K562 (cell line): Measurements from ENCODE around the gene RBP3. TPM values are rescaled to one million over a fixed set of nuclear protein-coding genes. Genes with fewer than 3 reads are reported as not detected.

ENCODE experiments used
- ATAC-seq: fragments of 200-7000 bp; cut with Tn5 transposase; 3 replicates; pipeline ENCODE4 v1.9.1; 2020; ENCODE audit warnings: moderate library complexity
- BruUV-seq: library from RNA; stranded (reverse); fragments of 400-500 nt; replicated peaks from 2 replicates; lab custom pipeline; 2021; lab: Mats Ljungman, UMichigan
- CTCF ChIA-PET: fragments of 300-600 bp; formaldehyde crosslinking; extraction: SDS; loops from one replicate; lab custom pipeline; 2021; ENCODE audit warnings: low intra/inter-chr PET ratio; lab: Yijun Ruan, JAX
- POLR2A ChIA-PET: fragments of 300-600, 350-650 bp; sonication (Branson Sonifier 250); formaldehyde crosslinking; extraction: SDS; loops from one replicate; lab custom pipeline; 2021; ENCODE audit warnings: antibody characterized with exemption, inconsistent platforms; lab: Yijun Ruan, JAX
- DNase-seq, 4 experiments: peaks; one replicate each; pipeline versions ENCODE4 v3.0.0 to v3.0.0-alpha.2; 2011 to 2018; ENCODE audit warnings: low spot score in 3 of 4, mixed read lengths in 3 of 4; ENCODE audit errors: extremely low read depth in 1 of 4
- FAIRE-seq: peaks from 2 replicates; lab custom pipeline; 2011; peaks lifted over from hg19 to GRCh38; lab: Jason Lieb, UNC
- H2AFZ ChIP-seq: 2 replicates; pipeline ENCODE4 v1.6.0; 2011; ENCODE audit warnings: low read depth, low read length, control low read depth, inconsistent platforms
- H3K27ac ChIP-seq: fragments of 200-600 bp; 3 replicates; pipeline ENCODE4 v1.8.0; 2011; ENCODE audit warnings: low read depth, mild to moderate bottlenecking, control low read depth, inconsistent platforms, low read length, moderate library complexity, mixed read lengths; ENCODE audit errors: extremely low read depth
- H3K27me3 ChIP-seq, 2 experiments: fragments of 300-600 bp in 1 of 2; 2 replicates in 1 of 2; 3 replicates in 1 of 2; pipeline versions ENCODE4 v1.6.0 to v1.8.0; 2011; ENCODE audit warnings: inconsistent platforms in 2 of 2, low read length in 2 of 2, mild to moderate bottlenecking in 1 of 2, mixed read lengths in 1 of 2, moderate library complexity in 1 of 2; ENCODE audit not compliant: control insufficient read depth in 2 of 2, insufficient read depth in 2 of 2
- H3K36me3 ChIP-seq: fragments of 300-600 bp; 3 replicates; pipeline ENCODE4 v1.8.0; 2011; ENCODE audit warnings: mild to moderate bottlenecking, low read length, inconsistent platforms; ENCODE audit not compliant: control insufficient read depth, insufficient read depth
- H3K4me1 ChIP-seq, 2 experiments: fragments of 200-600 bp in 1 of 2; replicated peaks in 1 of 2; 2 replicates in 1 of 2; 3 replicates in 1 of 2; pipeline versions ENCODE4 v1.5.1 to v1.8.0; 2011; ENCODE audit warnings: inconsistent platforms in 2 of 2, low read length in 2 of 2, mild to moderate bottlenecking in 1 of 2, mixed read lengths in 1 of 2, moderate library complexity in 1 of 2; ENCODE audit not compliant: control insufficient read depth in 2 of 2, insufficient read depth in 2 of 2
- H3K4me2 ChIP-seq: 2 replicates; pipeline ENCODE4 v1.6.1; 2011; ENCODE audit warnings: low read length, control low read depth, inconsistent platforms, mixed read lengths; ENCODE audit not compliant: insufficient read depth
- H3K4me3 ChIP-seq: fragments of 200-600 bp; sonication (generic), shearing (Covaris generic); 2 replicates; pipeline ENCODE4 v1.5.1; 2016; ENCODE audit warnings: control low read depth, inconsistent platforms
- H3K79me2 ChIP-seq: fragments of 200-600 bp; 3 replicates; pipeline ENCODE4 v1.8.0; 2011; ENCODE audit warnings: low read length, inconsistent platforms; ENCODE audit not compliant: control insufficient read depth, insufficient read depth
- H3K9ac ChIP-seq, 2 experiments: 2 replicates each; pipeline versions ENCODE4 v1.6.0 to v1.6.1; 2011; ENCODE audit warnings: low read depth in 2 of 2, low read length in 2 of 2, control low read depth in 1 of 2, inconsistent platforms in 1 of 2, mild to moderate bottlenecking in 1 of 2, mixed read lengths in 1 of 2; ENCODE audit not compliant: insufficient read depth in 1 of 2
- H3K9me1 ChIP-seq: one replicate; pipeline ENCODE4 v1.6.0; 2011; ENCODE audit warnings: inconsistent platforms, mild to moderate bottlenecking, low read length, moderate library complexity; ENCODE audit not compliant: control insufficient read depth, insufficient read depth
- H3K9me3 ChIP-seq: replicated peaks from 2 replicates; pipeline ENCODE4 v1.5.1; 2011; ENCODE audit warnings: low read depth, low read length, inconsistent platforms; ENCODE audit not compliant: control insufficient read depth, insufficient read depth
- H4K20me1 ChIP-seq: replicated peaks from 2 replicates; pipeline ENCODE4 v1.6.1; 2011; ENCODE audit warnings: low read length, inconsistent platforms, mixed read lengths; ENCODE audit not compliant: control insufficient read depth, insufficient read depth
- BRCA1 ChIP-seq, 2 experiments: fragments of 450-650 bp in 1 of 2; sonication (generic) in 1 of 2; formaldehyde crosslinking in 1 of 2; IDR thresholded peaks; 2 replicates each; pipeline versions ENCODE4 v1.5.0 to v1.6.1; 2017 to 2020; ENCODE audit warnings: mild to moderate bottlenecking in 1 of 2, missing genetic modification reagents in 1 of 2
- CLOCK ChIP-seq: fragments of 250-450 bp; sonication (Bioruptor Pico); IDR thresholded peaks from 2 replicates; pipeline ENCODE4 v1.4.0; 2020; ENCODE audit warnings: mild to moderate bottlenecking, moderate library complexity, borderline replicate concordance
- COPS2 ChIP-seq: fragments of 450-650 bp; conservative IDR thresholded peaks from 2 replicates; pipeline ENCODE4 v1.6.1; 2016; ENCODE audit warnings: mild to moderate bottlenecking, moderate library complexity
- KDM2B ChIP-seq: fragments of 250-450 bp; sonication (Bioruptor Pico); IDR thresholded peaks from 2 replicates; pipeline ENCODE4 v1.8.0; 2021; ENCODE audit warnings: mild to moderate bottlenecking, moderate library complexity
- MBD1 ChIP-seq: fragments of 250-450 bp; sonication (Bioruptor Pico); IDR thresholded peaks from 2 replicates; pipeline ENCODE4 v1.8.0; 2022; ENCODE audit warnings: inconsistent platforms
- MCM5 ChIP-seq: fragments of 450-650 bp; IDR thresholded peaks from 2 replicates; pipeline ENCODE4 v1.6.1; 2016; ENCODE audit warnings: low read depth
- MEF2A ChIP-seq: IDR thresholded peaks from 2 replicates; pipeline ENCODE4 v1.6.1; 2011; ENCODE audit warnings: low read depth, mild to moderate bottlenecking, low read length, moderate library complexity; ENCODE audit not compliant: control insufficient read depth
- NUFIP1 ChIP-seq: fragments of 450-650 bp; IDR thresholded peaks from 2 replicates; pipeline ENCODE4 v1.6.1; 2018; ENCODE audit not compliant: partially characterized antibody
- POLR3A ChIP-seq: IDR thresholded peaks from 2 replicates; pipeline ENCODE4 v1.6.1; 2011; ENCODE audit warnings: borderline replicate concordance, mild to moderate bottlenecking, moderate library complexity; ENCODE audit not compliant: insufficient read length, insufficient read depth; ENCODE audit errors: extremely low read depth
- SMARCB1 ChIP-seq: IDR thresholded peaks from 2 replicates; pipeline ENCODE4 v1.6.1; 2011; ENCODE audit warnings: improper control_type of control experiment, low read depth; ENCODE audit not compliant: insufficient read length
- STAT5A ChIP-seq: IDR thresholded peaks from 2 replicates; pipeline ENCODE4 v1.6.1; 2012; ENCODE audit warnings: low read length, inconsistent platforms, borderline replicate concordance
- THRB ChIP-seq: fragments of 450-650 bp; formaldehyde crosslinking; conservative IDR thresholded peaks from 2 replicates; pipeline ENCODE4 v1.4.0; 2022; ENCODE audit warnings: mild to moderate bottlenecking, missing genetic modification characterization
- XRCC5 ChIP-seq: fragments of 200-400 bp; formaldehyde crosslinking; IDR thresholded peaks from 2 replicates; pipeline ENCODE4 v1.6.1; 2017; ENCODE audit warnings: low read depth, mild to moderate bottlenecking, low read length
- ZNF23 ChIP-seq: fragments of 250-450 bp; sonication (Bioruptor Pico); IDR thresholded peaks from 2 replicates; pipeline ENCODE4 v1.4.0; 2020; ENCODE audit warnings: mild to moderate bottlenecking
- ZNF408 ChIP-seq: fragments of 250-450 bp; sonication (Bioruptor Pico); IDR thresholded peaks from 2 replicates; pipeline ENCODE4 v1.4.0; 2020; ENCODE audit warnings: low read depth, mild to moderate bottlenecking, moderate library complexity
- ZNF830 ChIP-seq: fragments of 250-450 bp; sonication (Bioruptor Pico); IDR thresholded peaks from 2 replicates; pipeline ENCODE4 v1.5.0; 2021; ENCODE audit warnings: mild to moderate bottlenecking
- WGBS: fragments of 100-300 bp; shearing (Covaris generic); methylation state at CpG from one replicate; pipeline ENCODE4 v1.1.6; 2016; ENCODE audit warnings: low coverage, mixed read lengths; ENCODE audit not compliant: insufficient coverage; ENCODE audit errors: missing lambda C conversion rate; 5-methylcytosine and 5-hydroxymethylcytosine counted together
- in situ Hi-C: fragments of 300-500 bp; cut with MboI; formaldehyde crosslinking; loops from 4 replicates; pipeline ENCODE4 v1.15.0; 2018; ENCODE audit warnings: inconsistent platforms, mixed read lengths
- intact Hi-C: fragments of 100-400 bp; cut with micrococcal nuclease; formaldehyde crosslinking; loops from 2 replicates; pipeline ENCODE4 v1.14.2; 2022
- polyA plus RNA-seq, 8 experiments: library from polyadenylated mRNA; depleted of rRNA in 4 of 8; stranded (reverse) in 5 of 8; unstranded in 3 of 8; fragments of >200 nt; fragmentation: Nextera tagmentation in 2 of 8; fragmentation: Illumina TruSeq in 1 of 8; extraction: Ambion mirVana in 2 of 8; extraction: Trizol in 1 of 8; gene quantifications; 2 replicates each; pipeline versions ENCODE4 v1.2.1 to v1.2.3, GENCODE V29; 2011 to 2014; ENCODE audit warnings: inconsistent platforms in 1 of 8, missing spikeins in 1 of 8
- total RNA-seq, 7 experiments: library from RNA; depleted of rRNA in 6 of 7; stranded (reverse); fragments of >200 nt in 6 of 7; fragmentation: Illumina TruSeq in 2 of 7; extraction: Trizol in 2 of 7; gene quantifications; 2 replicates each; pipeline versions ENCODE4 v1.2.1 to v1.2.3, GENCODE V29; 2011 to 2021; ENCODE audit warnings: low replicate concordance in 1 of 7

Gene RBP3
- total and polyA plus RNA-seq, 9 of the 15 experiments (the other 6 are each of a cell fraction or from before 2014, with no cell fraction given), result not detected

DNA sequence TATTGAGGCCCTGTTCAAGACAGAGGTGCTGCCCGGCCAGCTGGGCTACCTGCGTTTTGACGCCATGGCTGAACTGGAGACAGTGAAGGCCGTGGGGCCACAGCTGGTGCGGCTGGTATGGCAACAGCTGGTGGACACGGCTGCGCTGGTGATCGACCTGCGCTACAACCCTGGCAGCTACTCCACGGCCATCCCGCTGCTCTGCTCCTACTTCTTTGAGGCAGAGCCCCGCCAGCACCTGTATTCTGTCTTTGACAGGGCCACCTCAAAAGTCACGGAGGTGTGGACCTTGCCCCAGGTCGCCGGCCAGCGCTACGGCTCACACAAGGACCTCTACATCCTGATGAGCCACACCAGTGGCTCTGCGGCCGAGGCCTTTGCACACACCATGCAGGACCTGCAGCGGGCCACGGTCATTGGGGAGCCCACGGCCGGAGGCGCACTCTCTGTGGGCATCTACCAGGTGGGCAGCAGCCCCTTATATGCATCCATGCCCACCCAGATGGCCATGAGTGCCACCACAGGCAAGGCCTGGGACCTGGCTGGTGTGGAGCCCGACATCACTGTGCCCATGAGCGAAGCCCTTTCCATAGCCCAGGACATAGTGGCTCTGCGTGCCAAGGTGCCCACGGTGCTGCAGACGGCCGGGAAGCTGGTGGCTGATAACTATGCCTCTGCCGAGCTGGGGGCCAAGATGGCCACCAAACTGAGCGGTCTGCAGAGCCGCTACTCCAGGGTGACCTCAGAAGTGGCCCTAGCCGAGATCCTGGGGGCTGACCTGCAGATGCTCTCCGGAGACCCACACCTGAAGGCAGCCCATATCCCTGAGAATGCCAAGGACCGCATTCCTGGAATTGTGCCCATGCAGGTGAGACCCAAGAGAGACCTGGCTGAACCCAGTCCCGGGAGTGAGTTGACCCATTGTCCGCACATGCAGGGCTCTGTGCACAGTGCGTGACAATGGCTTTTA is 2.8 kb downstream of the RBP3 start:
- BruUV-seq, result no TSS peak
- no peaks in the 10 kb centered on the region for H3K9me1 ChIP-seq
- H2AFZ ChIP-seq, result no peak overlapping the region
- H4K20me1 ChIP-seq, result peaks cover 25% of the 10 kb centered on the region
- H3K27me3 ChIP-seq, result peaks cover 43 to 86% of the 10 kb centered on the region in 2 experiments
- H3K4me3 ChIP-seq, result no peak overlapping the region
- H3K79me2 ChIP-seq, result no peaks in the 10 kb centered on the region
- peaks cover 0 to 26% of the 10 kb centered on the region in 2 experiments; a peak in 1 of 5 replicates for H3K4me1 ChIP-seq
- no peak overlapping the region for H3K27ac ChIP-seq
- no peaks in the 10 kb centered on the region for H3K9me3 ChIP-seq
- no peak for ATAC-seq
- H3K9ac ChIP-seq, result no peak overlapping the region
- H3K4me2 ChIP-seq, result no peak overlapping the region
- no peak for DNase-seq
- WGBS, result 2% methylated on average over 39 of the region's 39 CpGs
- H3K36me3 ChIP-seq, result no peaks in the 10 kb centered on the region
- ChIA-PET CTCF (no interaction called here), POLR2A (interaction anchor here (0.7 to 1.1 kb wide), 2 partner anchors 10 to 269 kb away, joined by 3 read pairs; no protein-coding TSS in a partner anchor)
- in situ Hi-C loops (no loop called here), intact Hi-C loops (no loop called here)
- FAIRE-seq, result no peak
- TF ChIP-seq ZNF408 (no peak), ZNF23 (CRISPR knock-in tag) (no peak), XRCC5 (no peak), MBD1 (no peak), NUFIP1 (no peak), ZNF830 (no peak), BRCA1 (IDR thresholded peaks at IDR 0.05) (no peak), BRCA1 (CRISPR knock-in tag; IDR thresholded peaks at IDR 0.05) (no peak), CLOCK (CRISPR knock-in tag) (no peak), MCM5 (no peak), POLR3A (no peak), THRB (CRISPR knock-in tag) (no peak), SMARCB1 (no peak), COPS2 (no peak), STAT5A (no peak), MEF2A (no peak), KDM2B (no peak)
